RWPE1 (cell line): ENCODE results near the gene COL5A1.

Experiments
- CTCF ChIA-PET: fragments of 350-600 bp; sonication (Branson Sonifier 250); formaldehyde crosslinking; extraction: SDS; loops from one replicate; lab custom pipeline; 2021; lab: Yijun Ruan, JAX
- POLR2A ChIA-PET: fragments of 400-600 bp; formaldehyde crosslinking; extraction: SDS; loops from one replicate; lab custom pipeline; 2020; ENCODE audit warnings: antibody characterized with exemption; ENCODE audit not compliant: low non-redundant PET; lab: Yijun Ruan, JAX
- DNase-seq: peaks from one replicate; pipeline ENCODE4 v3.0.0; 2012; ENCODE audit warnings: low spot score
- H3K27ac ChIP-seq: fragments of 450-650 bp; 2 replicates; pipeline ENCODE4 v1.5.1; 2017
- TF ChIP-seq, protein P1 (sequence below): fragments of 450-650 bp; conservative IDR thresholded peaks from 2 replicates; pipeline ENCODE4 v1.5.1; 2017; ENCODE audit warnings: low read depth, mild to moderate bottlenecking

Gene COL5A1

DNA sequence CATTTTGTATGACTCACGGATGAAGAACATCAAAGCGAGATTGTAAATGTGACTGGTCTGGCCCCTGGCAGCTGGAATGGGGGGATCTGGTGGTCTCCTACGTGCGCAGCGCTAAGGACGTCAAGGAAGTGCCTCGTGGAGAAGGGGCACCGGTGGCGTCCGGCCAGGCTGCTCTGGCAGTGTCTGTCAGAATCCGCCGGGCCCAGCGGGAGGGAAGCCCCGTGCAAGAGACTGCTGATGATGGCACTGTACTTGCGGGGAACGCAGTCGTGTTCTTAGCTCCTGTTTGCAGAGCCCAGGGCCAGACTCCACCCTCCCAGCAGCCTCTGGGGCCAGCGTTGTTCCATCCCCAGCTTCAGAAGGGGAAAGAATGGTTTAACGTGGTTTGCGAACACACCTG is 75.5 kb downstream of the COL5A1 start:
- H3K27ac ChIP-seq = 0 out of 2 replicates have a peak overlapping the region, but pooled peaks have one; percentile 7
- ChIA-PET POLR2A (no interaction called here), CTCF (interaction anchor here (0.6 kb wide), 1 partner anchor 843 kb away, joined by 4 read pairs; no protein-coding TSS in a partner anchor)
- TF ChIP-seq, protein P1, sequence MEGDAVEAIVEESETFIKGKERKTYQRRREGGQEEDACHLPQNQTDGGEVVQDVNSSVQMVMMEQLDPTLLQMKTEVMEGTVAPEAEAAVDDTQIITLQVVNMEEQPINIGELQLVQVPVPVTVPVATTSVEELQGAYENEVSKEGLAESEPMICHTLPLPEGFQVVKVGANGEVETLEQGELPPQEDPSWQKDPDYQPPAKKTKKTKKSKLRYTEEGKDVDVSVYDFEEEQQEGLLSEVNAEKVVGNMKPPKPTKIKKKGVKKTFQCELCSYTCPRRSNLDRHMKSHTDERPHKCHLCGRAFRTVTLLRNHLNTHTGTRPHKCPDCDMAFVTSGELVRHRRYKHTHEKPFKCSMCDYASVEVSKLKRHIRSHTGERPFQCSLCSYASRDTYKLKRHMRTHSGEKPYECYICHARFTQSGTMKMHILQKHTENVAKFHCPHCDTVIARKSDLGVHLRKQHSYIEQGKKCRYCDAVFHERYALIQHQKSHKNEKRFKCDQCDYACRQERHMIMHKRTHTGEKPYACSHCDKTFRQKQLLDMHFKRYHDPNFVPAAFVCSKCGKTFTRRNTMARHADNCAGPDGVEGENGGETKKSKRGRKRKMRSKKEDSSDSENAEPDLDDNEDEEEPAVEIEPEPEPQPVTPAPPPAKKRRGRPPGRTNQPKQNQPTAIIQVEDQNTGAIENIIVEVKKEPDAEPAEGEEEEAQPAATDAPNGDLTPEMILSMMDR = no peak
- no peak for DNase-seq

DNA sequence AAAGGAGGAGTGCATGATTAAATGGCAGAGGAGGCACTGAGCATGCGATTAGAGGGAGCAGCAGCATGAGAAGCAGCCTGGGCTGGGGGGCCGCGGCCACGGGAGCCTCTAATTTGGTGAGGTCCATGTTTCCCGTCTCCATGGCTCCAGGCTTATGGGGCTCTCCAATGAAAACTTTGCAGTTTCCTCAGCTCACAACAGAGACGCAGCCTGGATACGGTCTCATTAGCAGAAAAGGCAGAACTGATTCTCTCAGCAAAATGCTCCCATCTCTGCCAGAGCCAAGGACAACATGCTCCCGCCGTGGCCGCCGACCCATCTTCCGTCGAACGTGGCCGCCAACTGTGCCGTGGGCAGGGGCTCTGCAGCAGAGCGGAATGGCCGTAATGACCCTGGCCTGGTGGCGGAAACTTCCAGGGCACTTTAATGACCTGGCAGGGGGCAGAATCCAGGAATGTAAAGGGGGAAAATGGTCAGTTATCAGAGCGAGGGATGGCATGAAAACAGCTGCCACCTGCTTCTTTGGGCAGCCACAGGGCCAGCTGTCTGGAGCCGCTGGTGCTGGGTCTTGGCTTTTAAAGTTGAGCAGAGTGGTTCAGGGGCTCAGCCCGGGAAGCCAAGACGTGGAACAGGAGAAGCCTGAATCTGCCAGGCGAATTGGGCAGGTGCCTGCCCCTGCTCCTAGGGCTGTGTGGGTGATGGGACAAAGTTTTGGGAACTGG is 76.5 kb downstream of the COL5A1 start:
- ChIA-PET POLR2A (no interaction called here), CTCF (interaction anchor here (0.6 kb wide), 1 partner anchor 26 kb away, joined by 4 read pairs; no protein-coding TSS in a partner anchor)
- TF ChIP-seq, protein P1 = no peak
- peak overlapping the region; percentile 7 for H3K27ac ChIP-seq
- DNase-seq = no peak

- POLR2A ChIA-PET = no interaction called here
- CTCF ChIA-PET = interaction anchor here (0.7 kb wide), 1 partner anchor 21 kb away, joined by 6 read pairs; no protein-coding TSS in a partner anchor
These were observed 77.7 kb downstream of the COL5A1 start for GRCh38 chr9:134719331-134719730.

GRCh38 chr9:134720136-134720753 is 78.6 kb downstream of the COL5A1 start:
- POLR2A ChIA-PET = no interaction called here
- peak overlapping the region; percentile 12; the same call in 1 of the 2 replicates for H3K27ac ChIP-seq
- CTCF ChIA-PET = interaction anchor here (0.7 to 0.8 kb wide), 2 partner anchors 22 to 367 kb away, joined by 5 to 6 read pairs; no protein-coding TSS in a partner anchor

More at GRCh38 chr9:134719331-134719730, 77.7 kb downstream of the COL5A1 start:
- TF ChIP-seq, protein P1 = no peak
- H3K27ac ChIP-seq = peak overlapping the region; percentile 12; the same call in 1 of the 2 replicates
- DNase-seq = no peak

DNA sequence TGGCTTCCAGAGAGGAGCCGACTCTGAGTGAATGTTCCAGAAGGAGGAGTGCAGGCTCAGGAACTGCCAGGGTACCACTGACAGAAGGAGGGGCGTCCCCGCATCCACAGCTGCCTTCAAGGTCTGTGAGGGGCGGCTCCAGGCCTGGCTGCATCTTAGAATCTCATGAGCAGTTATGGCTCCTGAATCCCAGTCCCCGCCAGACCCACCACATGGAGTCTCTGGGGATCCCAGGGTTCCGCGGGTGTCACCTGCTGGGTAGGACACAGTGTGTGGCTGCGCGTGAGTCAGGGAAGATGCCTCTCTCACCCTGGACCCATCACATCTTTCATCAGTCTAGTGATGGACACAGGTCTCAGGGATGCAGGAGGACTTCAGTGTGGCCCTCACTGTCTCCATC is 79.2 kb downstream of the COL5A1 start:
- TF ChIP-seq, protein P1 = no peak
- DNase-seq = no peak
- POLR2A ChIA-PET = no interaction called here
- CTCF ChIA-PET = interaction anchor here (0.8 kb wide), 1 partner anchor 366 kb away, joined by 5 read pairs; no protein-coding TSS in a partner anchor
- H3K27ac ChIP-seq = peak overlapping the region; percentile 12; the same call in 1 of the 2 replicates

More at GRCh38 chr9:134720136-134720753, 78.6 kb downstream of the COL5A1 start:
- TF ChIP-seq, protein P1 = no peak
- no peak for DNase-seq

DNA sequence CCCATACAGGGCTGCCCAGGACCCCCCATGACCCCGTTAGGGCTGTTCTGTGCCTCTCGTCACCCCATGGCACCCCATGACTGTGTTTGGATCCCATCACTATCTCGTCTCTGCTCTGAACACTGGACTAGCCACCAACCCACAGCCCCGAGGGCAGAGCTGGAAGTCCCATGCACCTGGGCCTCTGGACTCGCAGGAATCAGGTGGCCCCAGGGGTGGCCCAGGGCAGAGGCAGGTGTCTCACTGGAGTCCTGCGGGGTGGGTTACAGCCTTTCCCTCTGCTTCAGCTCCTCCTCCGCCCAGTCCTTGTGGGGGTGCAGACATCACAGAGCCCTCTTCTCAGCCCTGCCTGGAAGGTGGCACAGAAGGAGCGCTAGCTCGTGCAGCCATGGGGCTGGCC is 79.7 kb downstream of the COL5A1 start:
- ChIA-PET CTCF (no interaction called here), POLR2A (no interaction called here)
- TF ChIP-seq, protein P1 = no peak
- no peak for DNase-seq
- peak overlapping the region; percentile 49 for H3K27ac ChIP-seq
